Brain microvascular endothelial cell (primary cell): ENCODE results near the gene TFR2.

Experiments
- DNase-seq: peaks from one replicate; pipeline ENCODE4 v3.0.0-alpha.2; 2020
- H3K27ac ChIP-seq: fragments of 250-450 bp; sonication (Bioruptor Pico); 2 replicates; pipeline ENCODE4 v1.5.1; 2020; ENCODE audit warnings: mild to moderate bottlenecking, moderate library complexity
- H3K27me3 ChIP-seq: fragments of 250-450 bp; sonication (Bioruptor Pico); replicated peaks from 2 replicates; pipeline ENCODE4 v1.5.1; 2020; ENCODE audit warnings: mild to moderate bottlenecking
- H3K36me3 ChIP-seq: fragments of 250-450 bp; sonication (Bioruptor Pico); replicated peaks from 2 replicates; pipeline ENCODE4 v1.5.1; 2020; ENCODE audit warnings: mild to moderate bottlenecking
- H3K4me3 ChIP-seq: 2 replicates; pipeline ENCODE4 v1.5.1; 2011; ENCODE audit warnings: low read depth, mild to moderate bottlenecking, control low read depth, low read length, moderate library complexity
- CTCF ChIP-seq: IDR thresholded peaks from 2 replicates; pipeline ENCODE4 v1.5.1; 2011; ENCODE audit warnings: low read depth, mild to moderate bottlenecking, moderate library complexity, low read length, control low read depth, inconsistent platforms; ENCODE audit errors: missing control alignments
- in situ Hi-C: cut with HindIII; loops from 2 replicates; pipeline ENCODE4 v1.10.0; 2017; ENCODE audit warnings: low sequenced_read_pairs, low pct_ligation_motif_present

Gene TFR2

GRCh38 chr7:100578246-100579183 lies 62.8 kb downstream of the TFR2 start:
- no peak for DNase-seq
- no peak for TF ChIP-seq CTCF
- Histone ChIP-seq H3K36me3 (peaks cover 81% of the 10 kb centered on the region), H3K4me3 (no peak overlapping the region), H3K27ac (no peak overlapping the region), H3K27me3 (no peaks in the 10 kb centered on the region)
- in situ Hi-C loops: no loop called here

DNA sequence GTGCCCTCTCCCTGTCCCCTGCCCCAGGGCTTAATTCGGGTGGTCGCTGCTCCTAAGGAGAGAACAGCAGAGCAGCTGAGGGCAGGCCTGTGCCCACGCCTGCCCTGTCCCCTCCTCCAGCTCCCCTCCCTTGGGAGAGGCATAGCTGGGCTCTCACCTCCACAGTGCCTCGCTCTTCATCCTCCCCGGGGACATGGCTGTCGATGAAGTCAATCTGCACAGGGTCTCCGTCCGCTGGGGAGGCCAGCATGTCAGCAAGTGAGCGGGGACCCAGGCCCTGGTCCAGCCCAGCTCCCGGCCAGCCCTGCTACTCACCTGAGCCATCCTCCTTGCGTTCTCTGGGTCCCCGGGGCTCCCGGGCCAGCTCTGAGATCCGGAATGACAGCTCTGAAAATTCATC lies 63.8 kb downstream of the TFR2 start:
- no peak overlapping the region for H3K27ac ChIP-seq
- in situ Hi-C loops: no loop called here
- DNase-seq: no peak
- TF ChIP-seq CTCF: no peak
- no peaks in the 10 kb centered on the region for H3K27me3 ChIP-seq
- H3K36me3 ChIP-seq: peaks cover 82% of the 10 kb centered on the region
- no peak overlapping the region for H3K4me3 ChIP-seq

GRCh38 chr7:100577103-100577502 lies 64.2 kb downstream of the TFR2 start:
- no peak for DNase-seq
- TF ChIP-seq CTCF: no peak
- no peaks in the 10 kb centered on the region for H3K27me3 ChIP-seq
- peaks cover 78% of the 10 kb centered on the region for H3K36me3 ChIP-seq
- no peak overlapping the region for H3K4me3 ChIP-seq
- in situ Hi-C loops: no loop called here
- H3K27ac ChIP-seq: no peak overlapping the region

- in situ Hi-C loops: no loop called here
- DNase-seq: no peak
- no peak for TF ChIP-seq CTCF
- Histone ChIP-seq H3K27me3 (no peaks in the 10 kb centered on the region), H3K4me3 (no peak overlapping the region), H3K27ac (no peak overlapping the region), H3K36me3 (peaks cover 72% of the 10 kb centered on the region)
These were observed 64.9 kb downstream of the TFR2 start for GRCh38 chr7:100576384-100576993.

DNA sequence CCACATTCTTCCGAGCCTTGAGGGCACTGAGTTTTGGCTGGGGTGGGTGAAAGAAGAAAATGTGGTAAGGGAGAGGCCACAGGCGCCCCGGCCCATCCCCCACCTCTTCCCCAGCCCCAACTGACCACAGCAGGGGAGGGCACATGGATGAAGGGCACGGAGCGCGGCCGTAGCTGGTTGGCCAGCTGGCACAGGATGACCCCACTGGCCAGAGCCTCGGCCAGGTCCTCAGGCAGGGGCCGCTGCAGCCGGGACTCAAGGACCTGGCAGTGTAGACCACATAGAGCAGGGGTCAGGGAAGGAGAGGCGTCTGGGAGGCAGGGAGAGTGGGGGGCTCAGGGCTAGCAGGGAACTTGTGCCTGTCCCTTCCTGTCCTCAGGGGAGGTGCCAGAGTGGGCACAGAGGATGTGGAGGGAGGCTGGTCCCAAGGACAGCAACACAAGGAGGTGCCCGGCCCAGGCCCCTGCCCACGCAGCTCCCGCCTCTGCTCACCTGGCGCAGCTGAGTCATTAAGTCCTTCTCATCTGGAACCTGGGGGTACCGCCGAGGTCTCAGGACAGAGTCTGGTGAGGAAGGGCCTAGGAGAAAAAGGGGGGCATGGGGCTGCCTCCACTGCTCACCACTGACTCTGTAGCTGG lies 65.5 kb downstream of the TFR2 start:
- no peak overlapping the region for H3K27ac ChIP-seq
- in situ Hi-C loops: no loop called here
- no peak for TF ChIP-seq CTCF
- no peak for DNase-seq
- H3K36me3 ChIP-seq: peaks cover 66% of the 10 kb centered on the region
- no peak overlapping the region for H3K4me3 ChIP-seq
- no peaks in the 10 kb centered on the region for H3K27me3 ChIP-seq
